Spleen (tissue), 7 donors: ENCODE results near the gene DKK2.

ENCODE experiments used
- POLR2A ChIP-seq, 3 donors: fragments of 450-650 bp; IDR thresholded peaks; one replicate each; pipeline ENCODE4 v1.5.1; 2017; ENCODE audit warnings: antibody characterized with exemption in 3 of 3, mild to moderate bottlenecking in 1 of 3
- POLR2AphosphoS5 ChIP-seq, 3 donors: sonication (generic); formaldehyde crosslinking; IDR thresholded peaks; one replicate each; pipeline ENCODE4 v1.5.1; 2017; ENCODE audit warnings: antibody characterized with exemption in 3 of 3
- TF ChIP-seq, protein P1 (sequence below), 11 experiments: fragments of 200-600 bp in 7 of 11; fragments of 450-650 bp in 4 of 11; sonication (generic) in 4 of 11; IDR thresholded peaks in 8 of 11; conservative IDR thresholded peaks in 3 of 11; 1 replicate in 7 of 11; 2 replicates in 4 of 11; pipeline versions ENCODE4 v1.4.0 to v1.8.0; 2016 to 2021; ENCODE audit warnings: antibody characterized with exemption in 11 of 11, inconsistent platforms in 4 of 11, mild to moderate bottlenecking in 1 of 11
- donor health status: DM: no; HTN: no; CAD: no; lungs with moderate emphysema.
- donor health status: DM: no; HTN: no; CAD: no.
- donor health status: DM: no; HTN: no; CAD: no.

DNA sequence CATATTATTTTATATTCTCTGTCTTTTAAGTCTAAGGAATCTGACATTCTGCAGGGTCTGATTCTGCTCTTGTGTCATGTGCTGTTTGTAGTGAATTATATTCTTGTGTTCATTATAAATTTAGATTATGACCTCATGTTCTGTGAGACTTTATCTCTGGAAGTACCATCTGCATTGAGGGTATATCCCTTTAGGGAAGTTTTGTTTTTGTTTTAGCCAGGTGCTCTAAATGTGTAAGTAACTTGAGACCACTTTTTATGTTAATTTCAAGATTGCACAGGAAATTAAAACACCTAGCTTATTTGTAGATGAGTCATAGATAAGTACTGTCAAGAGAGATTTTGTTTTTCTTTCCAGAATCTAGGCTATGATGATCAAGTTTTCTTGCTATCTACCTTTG, 35.0 kb upstream of the DKK2 start:
- TF ChIP-seq, protein P1, sequence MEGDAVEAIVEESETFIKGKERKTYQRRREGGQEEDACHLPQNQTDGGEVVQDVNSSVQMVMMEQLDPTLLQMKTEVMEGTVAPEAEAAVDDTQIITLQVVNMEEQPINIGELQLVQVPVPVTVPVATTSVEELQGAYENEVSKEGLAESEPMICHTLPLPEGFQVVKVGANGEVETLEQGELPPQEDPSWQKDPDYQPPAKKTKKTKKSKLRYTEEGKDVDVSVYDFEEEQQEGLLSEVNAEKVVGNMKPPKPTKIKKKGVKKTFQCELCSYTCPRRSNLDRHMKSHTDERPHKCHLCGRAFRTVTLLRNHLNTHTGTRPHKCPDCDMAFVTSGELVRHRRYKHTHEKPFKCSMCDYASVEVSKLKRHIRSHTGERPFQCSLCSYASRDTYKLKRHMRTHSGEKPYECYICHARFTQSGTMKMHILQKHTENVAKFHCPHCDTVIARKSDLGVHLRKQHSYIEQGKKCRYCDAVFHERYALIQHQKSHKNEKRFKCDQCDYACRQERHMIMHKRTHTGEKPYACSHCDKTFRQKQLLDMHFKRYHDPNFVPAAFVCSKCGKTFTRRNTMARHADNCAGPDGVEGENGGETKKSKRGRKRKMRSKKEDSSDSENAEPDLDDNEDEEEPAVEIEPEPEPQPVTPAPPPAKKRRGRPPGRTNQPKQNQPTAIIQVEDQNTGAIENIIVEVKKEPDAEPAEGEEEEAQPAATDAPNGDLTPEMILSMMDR (IDR thresholded peaks at IDR 0.05 in 8 of 11, conservative IDR thresholded peaks at IDR 0.05 in 3 of 11) = no peak
- no peak for TF ChIP-seq POLR2A (IDR thresholded peaks at IDR 0.05)
- no peak for TF ChIP-seq POLR2AphosphoS5 (IDR thresholded peaks at IDR 0.05)
